Activated T-cell treated with anti-CD3 and anti-CD28 coated beads for 48 hours (primary cell): ENCODE results near the gene PFN3.

Source experiments
- DNase-seq: peaks from one replicate; pipeline ENCODE4 v3.0.0-alpha.2; 2020; ENCODE audit warnings: low read depth

Gene PFN3

DNA sequence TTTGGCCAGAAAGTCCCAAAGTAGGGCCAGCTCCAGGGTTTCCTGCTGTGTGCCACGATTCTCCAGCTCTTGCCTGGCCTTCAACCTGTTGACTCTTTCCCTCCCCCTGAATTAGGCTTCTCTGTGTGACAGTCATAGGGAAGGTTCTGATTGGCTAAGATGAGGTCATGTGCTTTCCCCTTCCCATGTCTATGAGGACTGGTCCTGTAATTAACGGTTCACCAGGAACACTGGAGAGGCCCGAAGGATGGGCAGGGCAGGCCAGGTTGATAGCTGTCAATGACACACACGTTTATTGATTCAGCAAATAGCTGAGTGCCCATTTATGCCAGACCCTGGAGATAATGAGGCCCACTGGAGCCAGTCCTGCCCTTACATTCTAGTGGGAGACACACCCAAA lies 37.2 kb upstream of the PFN3 start:
- no peak for DNase-seq

GRCh38 chr5:177435847-177436536 lies 35.5 kb upstream of the PFN3 start:
- DNase-seq, result no peak

- no peak for DNase-seq
These were observed 34.7 kb upstream of the PFN3 start for GRCh38 chr5:177434942-177435738.

DNA sequence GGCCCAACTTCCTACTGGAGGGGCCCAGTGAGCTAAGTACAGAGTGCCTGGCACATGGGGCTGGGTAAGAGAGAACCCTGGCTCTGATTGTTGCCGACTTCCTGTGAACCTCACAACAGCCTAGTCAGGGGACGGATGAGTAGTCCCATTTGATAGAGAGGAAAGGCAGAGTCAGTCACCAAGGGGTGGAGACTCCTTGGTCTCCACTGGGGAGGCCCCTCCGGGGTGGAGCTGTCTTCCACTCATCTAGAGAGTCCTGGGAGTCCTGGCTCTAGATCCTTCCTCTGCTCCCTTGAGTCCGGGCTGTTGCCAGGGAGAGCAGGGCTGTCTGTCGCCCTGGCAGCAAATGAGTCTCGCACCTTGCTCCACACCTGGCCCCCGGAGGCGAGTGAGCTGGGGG lies 34.0 kb upstream of the PFN3 start:
- DNase-seq, result no peak

GRCh38 chr5:177433658-177434217 lies 33.3 kb upstream of the PFN3 start:
- DNase-seq, result no peak

- no peak for DNase-seq
These were observed 32.6 kb upstream of the PFN3 start for GRCh38 chr5:177432839-177433657.

DNA sequence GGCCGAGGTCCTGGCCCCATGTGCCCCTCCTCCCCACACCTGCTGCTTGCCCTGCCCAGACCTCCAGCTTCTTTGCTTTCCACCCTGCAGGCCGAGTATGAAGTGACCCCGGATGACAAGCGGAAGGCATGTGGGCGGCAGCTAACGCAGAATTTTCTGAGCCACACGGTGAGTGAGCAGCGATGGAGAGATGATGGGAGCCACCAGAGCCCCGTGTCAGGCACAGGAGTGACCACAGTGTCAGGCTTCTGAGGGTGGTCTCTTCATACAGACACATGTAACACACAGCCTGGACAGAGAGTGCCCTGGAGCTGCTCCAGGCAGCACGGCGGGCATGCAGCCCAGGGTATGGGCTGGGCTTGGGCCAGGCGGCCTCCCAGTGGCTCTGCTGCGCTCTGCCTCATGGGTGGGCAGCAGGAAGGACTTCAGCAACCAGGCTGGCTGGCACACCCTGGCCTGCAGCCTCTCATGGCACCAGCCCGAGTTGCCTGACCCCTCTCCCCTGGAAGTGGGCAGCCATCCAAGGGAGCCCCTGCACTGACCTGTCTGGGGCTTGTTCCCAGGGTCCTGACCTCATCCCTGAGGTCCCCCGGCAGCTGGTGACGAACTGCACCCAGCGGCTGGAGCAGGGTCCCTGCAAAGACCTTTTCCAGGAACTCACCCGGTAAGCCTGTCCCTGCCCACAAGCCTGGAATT lies 31.8 kb upstream of the PFN3 start:
- DNase-seq, result peak; percentile 62

DNA sequence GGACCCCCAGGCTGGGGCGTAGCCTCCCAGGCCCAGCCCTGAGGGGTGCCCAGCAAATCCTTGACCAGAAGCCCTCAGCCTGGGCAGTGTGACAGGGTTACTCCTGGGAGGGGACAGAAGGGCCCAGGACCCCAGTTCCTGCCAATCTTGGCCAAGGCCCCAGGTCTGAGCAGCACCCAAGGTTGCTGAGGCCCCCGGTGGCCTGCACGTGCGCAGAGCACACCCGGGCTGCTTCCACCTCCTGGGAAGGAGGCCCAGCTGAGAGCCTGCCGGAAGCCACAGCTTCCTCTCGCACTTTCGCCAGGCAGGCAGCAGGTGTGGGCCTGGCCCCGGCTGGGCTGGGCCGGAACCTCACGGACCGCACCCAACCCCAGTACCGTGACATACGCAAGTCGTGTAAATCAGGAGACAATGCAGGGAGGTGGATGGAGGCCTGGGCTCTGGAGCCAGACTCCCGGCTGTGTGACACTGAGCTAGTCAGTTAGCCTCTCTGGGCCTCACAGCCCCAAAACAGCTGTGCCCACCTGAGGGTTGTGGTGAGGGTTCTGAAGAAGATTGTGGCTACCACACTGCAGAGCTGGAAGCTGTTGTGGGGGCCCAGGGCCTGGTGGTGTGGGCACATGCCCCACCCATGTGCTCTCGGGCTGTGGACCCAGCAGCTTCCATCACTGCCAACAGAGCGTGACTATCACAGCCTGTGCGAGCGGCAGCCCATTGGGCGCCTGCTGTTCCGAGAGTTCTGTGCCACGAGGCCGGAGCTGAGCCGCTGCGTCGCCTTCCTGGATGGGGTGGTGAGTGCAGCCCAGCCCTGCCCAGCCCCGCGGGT lies 31.1 kb upstream of the PFN3 start:
- peak; percentile 79 for DNase-seq

- no peak for DNase-seq
These were observed 30.5 kb upstream of the PFN3 start for GRCh38 chr5:177430972-177431316.

DNA sequence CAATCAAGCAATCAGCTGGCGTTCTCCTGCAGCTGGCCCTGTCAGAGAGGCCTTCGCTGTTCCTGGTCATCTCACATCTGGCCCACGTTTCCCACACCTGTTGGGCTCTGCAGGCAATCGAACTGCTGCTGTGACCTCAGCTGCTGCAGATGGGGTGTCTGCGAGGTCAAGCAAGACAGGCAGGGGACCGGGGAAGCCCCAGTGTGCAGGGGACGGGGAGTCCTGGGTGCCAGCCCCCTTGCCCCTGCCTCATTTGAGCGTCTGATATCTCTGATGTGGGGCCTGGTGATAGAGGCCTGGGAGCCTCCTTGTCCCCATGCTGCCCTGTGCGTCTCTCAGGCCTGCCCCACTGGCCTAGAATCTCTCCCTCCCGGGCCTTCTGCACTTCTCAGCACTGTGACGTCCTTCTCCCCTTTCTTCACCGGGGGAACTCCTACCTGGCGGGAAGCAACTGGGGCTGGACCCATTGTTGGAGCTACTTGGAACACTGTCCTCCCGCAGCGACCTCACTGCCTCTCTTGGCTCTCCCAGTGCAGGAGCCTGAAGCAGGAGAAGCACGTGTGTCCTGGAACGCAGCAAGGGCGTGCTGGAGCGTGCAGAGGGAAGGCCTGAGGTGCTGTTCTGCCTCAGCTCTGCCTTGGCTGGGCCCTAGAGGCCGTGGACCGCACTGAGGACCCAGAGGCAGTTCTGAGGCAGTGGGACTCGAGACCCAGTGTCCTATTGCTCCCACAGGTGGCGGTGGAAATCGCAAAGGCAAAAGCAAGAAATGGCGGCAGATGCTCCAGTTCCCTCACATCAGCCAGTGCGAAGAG lies 29.9 kb upstream of the PFN3 start:
- DNase-seq, result no peak

GRCh38 chr5:177429248-177430040 lies 29.0 kb upstream of the PFN3 start:
- DNase-seq, result peak; percentile 83

- DNase-seq, result no peak
These were observed 28.2 kb upstream of the PFN3 start for GRCh38 chr5:177428574-177429217.

GRCh38 chr5:177427919-177428573 lies 27.6 kb upstream of the PFN3 start:
- no peak for DNase-seq

DNA sequence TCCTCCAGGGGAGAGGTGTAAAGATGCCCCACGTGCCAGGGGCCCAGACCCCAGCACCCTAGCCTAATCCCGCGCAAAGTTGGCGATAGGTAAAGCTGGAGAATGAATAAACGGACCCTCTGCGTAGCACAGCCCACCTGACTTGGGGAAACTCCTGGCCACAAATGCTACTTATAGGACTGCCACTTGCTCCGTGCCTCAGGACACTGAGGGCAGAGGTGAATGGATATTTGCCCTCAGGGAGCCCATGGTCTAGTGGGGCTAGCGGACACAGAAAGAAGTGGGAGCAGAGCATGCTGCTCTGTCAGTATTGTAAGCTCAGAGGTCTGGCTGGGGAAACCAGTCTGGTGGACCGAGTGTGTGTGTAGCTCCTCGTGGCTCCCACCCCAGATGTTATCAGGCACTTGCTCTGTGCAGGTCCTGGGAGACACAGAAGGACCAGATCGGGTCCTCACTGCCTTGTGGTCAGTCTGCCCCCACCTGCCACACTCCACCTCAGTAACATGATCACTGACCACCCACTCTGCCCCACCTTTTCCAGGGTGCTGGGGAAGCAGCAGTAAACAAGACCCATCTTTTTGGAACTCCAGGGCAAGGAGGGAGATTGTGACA lies 26.9 kb upstream of the PFN3 start:
- DNase-seq, result no peak

DNA sequence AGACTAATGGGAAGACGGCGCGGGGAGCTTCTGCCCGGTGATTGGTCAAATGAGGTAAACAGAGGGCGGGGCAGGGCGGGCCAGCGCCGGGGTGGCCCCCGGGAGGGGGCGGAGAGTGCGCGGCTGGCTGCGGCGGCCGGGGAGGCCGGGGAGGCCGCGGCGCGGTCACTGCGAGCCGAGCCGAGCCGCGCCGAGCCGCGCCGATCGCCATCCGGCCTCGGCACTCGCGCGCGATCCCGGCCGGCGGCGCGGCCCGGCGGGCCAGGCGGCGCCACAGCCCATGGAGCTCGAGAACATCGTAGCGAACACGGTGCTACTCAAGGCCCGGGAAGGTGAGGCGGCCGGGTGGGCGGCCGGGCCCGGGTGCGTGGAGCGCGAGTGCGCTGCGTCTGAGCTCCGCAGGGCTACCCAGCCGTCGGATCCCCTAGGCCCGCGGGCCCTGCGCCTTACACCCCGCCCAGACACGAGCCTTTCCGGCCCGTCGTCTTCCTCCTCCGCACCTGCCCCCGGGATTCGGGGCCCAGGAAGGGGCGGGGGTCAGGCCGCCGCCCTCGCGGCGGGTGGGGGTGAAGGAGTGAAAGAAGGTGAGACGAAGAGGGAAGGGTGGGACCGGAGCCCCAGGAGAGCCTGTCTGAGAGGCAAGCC lies 26.2 kb upstream of the PFN3 start, which contains the start of gene GRK6:
TSS of gene GRK6 (plus strand) at position 111 of the 645 bp plus-strand sequence. CDS start at position 281, 170 bp downstream.
- DNase-seq, result peak; percentile 62

DNA sequence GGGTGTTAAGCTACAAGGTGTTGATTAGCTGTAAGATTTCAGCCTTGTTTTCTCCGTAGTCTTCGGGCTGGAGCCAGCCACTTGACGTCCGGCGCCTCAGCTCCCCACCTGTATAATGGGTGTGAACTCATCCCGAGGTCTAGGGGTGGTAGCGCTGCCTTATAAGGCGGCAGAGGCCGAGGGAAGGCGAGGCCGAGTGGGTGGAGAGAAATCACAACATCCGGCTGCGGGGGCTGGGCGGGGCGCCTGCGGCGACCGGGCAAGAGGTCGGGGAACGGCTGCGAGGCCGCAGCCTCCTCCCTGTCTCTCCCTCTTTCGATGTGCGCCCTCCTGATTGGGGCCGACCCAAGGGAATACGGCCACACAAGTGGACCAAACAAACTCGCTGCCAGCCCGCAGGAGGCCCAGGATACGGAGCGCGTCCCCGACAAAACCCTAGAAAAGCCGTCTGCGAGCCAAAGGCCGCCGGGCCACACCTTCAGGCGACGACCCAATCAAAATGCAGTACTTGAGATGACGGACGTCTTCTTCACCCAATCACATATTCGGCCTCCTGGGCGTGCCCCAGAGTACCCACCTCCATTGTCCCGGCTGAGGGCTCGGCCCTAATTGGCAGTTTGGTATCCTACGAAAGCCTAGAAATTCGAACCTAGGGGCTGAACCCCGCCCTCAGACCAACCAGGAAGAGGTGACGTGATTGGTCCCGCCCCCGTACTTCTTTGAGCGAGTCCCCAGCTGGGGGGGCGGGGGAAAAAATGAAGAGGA lies 25.5 kb upstream of the PFN3 start:
- DNase-seq, result peak; percentile 98
